ENCODE data around the gene ITSN1.

DNA sequence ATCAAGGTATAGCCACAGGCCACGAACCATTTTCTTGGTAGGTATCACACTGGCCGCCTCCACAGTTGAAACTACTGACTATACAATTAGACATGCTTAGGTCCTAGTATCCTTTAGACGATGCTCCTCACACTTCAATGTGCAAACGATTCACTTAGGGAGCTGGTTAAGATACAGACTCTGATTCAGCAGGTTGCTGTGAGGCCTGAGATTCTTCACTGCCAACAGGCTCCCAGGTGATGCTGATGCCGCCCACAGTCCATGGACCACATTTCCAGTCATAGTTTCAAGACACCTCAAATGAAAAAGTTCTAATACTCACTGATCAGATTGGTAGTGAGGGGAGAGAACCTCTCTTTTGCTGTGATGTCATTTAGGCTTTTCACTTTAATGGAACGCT, 266.5 kb downstream of the ITSN1 start:
- TF ChIP-seq FOXA1 (IDR thresholded peaks at IDR 0.05) (no peak), JUND (IDR thresholded peaks at IDR 0.05) (no peak), TAF1 (conservative IDR thresholded peaks at IDR 0.05) (no peak), EGR1 (IDR thresholded peaks at IDR 0.05; ENCODE audit: low read depth in 2 of 2) (no peak), RAD21 (IDR thresholded peaks at IDR 0.05) (no peak)
- TF ChIP-seq, protein P1, sequence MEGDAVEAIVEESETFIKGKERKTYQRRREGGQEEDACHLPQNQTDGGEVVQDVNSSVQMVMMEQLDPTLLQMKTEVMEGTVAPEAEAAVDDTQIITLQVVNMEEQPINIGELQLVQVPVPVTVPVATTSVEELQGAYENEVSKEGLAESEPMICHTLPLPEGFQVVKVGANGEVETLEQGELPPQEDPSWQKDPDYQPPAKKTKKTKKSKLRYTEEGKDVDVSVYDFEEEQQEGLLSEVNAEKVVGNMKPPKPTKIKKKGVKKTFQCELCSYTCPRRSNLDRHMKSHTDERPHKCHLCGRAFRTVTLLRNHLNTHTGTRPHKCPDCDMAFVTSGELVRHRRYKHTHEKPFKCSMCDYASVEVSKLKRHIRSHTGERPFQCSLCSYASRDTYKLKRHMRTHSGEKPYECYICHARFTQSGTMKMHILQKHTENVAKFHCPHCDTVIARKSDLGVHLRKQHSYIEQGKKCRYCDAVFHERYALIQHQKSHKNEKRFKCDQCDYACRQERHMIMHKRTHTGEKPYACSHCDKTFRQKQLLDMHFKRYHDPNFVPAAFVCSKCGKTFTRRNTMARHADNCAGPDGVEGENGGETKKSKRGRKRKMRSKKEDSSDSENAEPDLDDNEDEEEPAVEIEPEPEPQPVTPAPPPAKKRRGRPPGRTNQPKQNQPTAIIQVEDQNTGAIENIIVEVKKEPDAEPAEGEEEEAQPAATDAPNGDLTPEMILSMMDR (IDR thresholded peaks at IDR 0.05; ENCODE audit: low read depth, low read length, missing input control), result no peak
- TF ChIP-seq, protein P2, sequence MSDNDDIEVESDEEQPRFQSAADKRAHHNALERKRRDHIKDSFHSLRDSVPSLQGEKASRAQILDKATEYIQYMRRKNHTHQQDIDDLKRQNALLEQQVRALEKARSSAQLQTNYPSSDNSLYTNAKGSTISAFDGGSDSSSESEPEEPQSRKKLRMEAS (IDR thresholded peaks at IDR 0.05), result no peak

Data from liver (tissue), 3 donors.